HEK293T (cell line): ENCODE measurements around the gene ADAMTS15.

Experiments
- ARNT ChIP-seq: fragments of 450-650 bp; IDR thresholded peaks from 2 replicates; pipeline ENCODE4 v1.6.1; 2017; ENCODE audit warnings: mild to moderate bottlenecking
- BHLHE40 ChIP-seq: fragments of 450-650 bp; IDR thresholded peaks from 2 replicates; pipeline ENCODE4 v1.6.1; 2016; ENCODE audit warnings: mild to moderate bottlenecking, moderate library complexity, borderline replicate concordance
- ELF4 ChIP-seq: fragments of 450-650 bp; IDR thresholded peaks from 2 replicates; pipeline ENCODE4 v1.6.1; 2017; ENCODE audit warnings: antibody characterized with exemption
- HDGF ChIP-seq: fragments of 450-650 bp; IDR thresholded peaks from 2 replicates; pipeline ENCODE4 v1.6.1; 2017; ENCODE audit warnings: antibody characterized with exemption, borderline replicate concordance
- NFRKB ChIP-seq: fragments of 450-650 bp; IDR thresholded peaks from 2 replicates; pipeline ENCODE4 v1.6.1; 2016; ENCODE audit warnings: mild to moderate bottlenecking, moderate library complexity
- SP1 ChIP-seq: fragments of 450-650 bp; IDR thresholded peaks from 2 replicates; pipeline ENCODE4 v1.6.1; 2017
- SUZ12 ChIP-seq: fragments of 450-650 bp; IDR thresholded peaks from 2 replicates; pipeline ENCODE4 v1.6.1; 2016; ENCODE audit warnings: mild to moderate bottlenecking
- TARDBP ChIP-seq: fragments of 450-650 bp; IDR thresholded peaks from 2 replicates; pipeline ENCODE4 v1.6.1; 2016
- ZNF384 ChIP-seq: fragments of 450-650 bp; IDR thresholded peaks from 2 replicates; pipeline ENCODE4 v1.6.1; 2016

DNA sequence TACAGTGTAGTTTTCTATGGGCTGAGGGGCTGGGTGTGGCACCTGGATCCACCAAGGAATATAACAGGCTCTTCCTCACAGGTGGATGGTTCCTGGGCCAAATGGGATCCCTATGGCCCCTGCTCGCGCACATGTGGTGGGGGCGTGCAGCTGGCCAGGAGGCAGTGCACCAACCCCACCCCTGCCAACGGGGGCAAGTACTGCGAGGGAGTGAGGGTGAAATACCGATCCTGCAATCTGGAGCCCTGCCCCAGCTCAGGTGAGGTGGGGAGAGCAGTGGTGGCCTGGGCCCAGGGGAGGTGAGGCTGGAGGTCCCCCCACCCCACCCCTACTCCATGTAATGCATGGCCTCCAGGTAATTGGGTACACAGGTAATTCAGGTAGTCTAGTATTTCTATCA is 20.7 kb downstream of the ADAMTS15 start:
- TF ChIP-seq SP1 (no peak), SUZ12 (no peak), TARDBP (no peak), ARNT (no peak), ZNF384 (no peak), BHLHE40 (no peak), HDGF (no peak), ELF4 (no peak), NFRKB (no peak)
